Stimulated activated CD8-positive, alpha-beta memory T cell treated with anti-CD3 and anti-CD28 coated beads, Interleukin-12 subunit alpha, Interleukin-12 subunit beta, amount 100 ng/mL, for 1 hour (primary cell): ENCODE measurements around the gene ENDOG.

Experiments
- DNase-seq: peaks from one replicate; pipeline ENCODE4 v3.0.0-alpha.2; 2020; ENCODE audit warnings: low read depth

The ENDOG gene

DNA sequence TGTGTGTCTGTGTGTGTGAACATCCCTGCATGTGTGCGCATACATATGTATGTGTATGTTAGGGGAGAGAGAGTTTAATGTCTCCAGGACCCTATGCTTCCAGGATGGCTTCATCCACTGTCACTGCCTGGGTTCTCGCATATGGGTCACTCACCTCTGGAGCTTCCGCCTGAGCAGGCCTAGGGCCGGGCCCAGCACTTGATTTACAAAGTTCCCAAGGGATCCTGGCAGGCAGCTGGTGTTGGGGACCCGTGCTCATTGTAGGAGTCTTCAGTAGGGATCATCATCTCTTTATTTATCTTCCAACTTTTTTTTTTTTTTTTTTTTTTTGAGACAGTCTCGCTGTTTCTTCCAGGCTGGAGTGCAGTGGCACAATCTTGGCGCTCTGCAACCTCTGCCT is 18.2 kb upstream of the ENDOG start:
- DNase-seq, result no peak

DNA sequence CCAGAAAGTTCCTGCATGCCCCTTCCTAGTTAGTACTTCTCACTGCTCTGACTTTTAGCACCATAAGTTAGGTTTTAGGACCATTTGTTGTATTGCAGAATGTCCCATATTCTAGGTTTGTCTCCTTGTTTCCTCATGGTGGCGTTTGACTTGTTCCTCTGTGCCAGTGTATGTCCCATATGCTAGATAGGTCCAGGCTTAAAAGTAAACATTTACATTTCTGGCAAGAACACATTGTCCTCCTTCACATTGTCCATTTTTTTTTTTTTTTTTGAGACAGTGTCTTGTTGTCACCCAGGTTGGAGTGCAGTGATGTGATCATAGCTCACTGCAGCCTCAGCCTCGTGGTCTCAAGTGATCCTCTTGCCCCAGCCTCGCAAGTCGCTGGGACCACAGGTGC is 15.8 kb upstream of the ENDOG start:
- DNase-seq, result no peak

DNA sequence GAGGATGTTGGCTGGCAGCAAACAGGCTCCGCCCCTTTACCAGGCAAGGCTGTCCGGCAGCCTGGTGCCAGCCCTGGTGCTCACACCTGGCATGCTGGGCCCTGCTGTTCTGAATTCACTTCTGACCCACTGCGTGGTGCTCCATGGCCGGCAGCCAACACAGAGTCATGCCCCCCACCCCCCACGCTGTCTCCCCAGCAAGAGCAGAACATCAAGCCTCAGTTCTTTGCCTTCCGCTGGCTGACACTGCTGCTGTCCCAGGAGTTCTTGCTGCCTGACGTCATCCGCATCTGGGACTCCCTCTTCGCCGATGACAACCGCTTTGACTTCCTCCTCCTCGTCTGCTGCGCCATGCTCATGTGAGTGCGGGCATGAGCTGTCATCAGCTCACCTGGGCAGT is 12.6 kb upstream of the ENDOG start:
- DNase-seq, result no peak

DNA sequence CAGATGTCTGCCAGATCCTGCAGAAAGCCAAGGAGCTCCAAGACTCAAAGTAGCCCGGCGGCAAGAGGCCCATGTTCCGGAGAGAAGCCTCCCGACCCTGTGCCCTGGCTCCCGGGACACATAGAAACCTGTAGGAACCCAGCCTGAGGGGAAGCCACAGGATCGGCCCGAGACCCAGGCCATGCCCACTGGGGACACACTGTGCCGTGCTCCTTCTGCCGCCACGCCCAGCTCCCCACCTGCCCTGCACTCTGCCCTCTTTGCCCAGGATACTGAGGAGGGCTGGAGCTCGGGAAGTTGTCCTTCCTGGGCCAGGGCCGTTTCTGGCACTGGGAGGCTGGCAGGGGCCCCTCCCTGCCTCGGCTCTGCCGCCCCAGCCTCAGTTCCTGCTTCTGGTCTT is 10.5 kb upstream of the ENDOG start:
- DNase-seq, result no peak

DNA sequence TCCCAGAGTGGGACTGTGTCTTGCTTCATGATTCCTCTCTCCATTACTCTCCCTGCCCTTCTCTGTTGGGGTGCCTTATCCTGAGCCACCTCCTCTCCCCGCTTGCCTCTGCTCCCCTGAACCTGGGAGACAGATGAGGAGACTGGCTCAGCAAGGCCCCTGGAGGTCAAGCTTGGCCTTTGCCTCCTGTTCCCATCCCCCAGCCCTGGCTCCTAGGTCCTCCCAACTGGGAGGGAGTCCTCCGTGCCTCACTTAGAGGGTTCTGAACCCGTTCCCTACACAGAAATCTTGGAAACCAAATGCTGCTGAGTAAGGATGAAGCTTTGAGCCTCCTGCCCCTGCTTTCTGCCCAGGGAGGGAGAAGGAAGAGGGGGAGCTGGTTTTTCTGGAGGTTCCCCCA is 9.8 kb upstream of the ENDOG start:
- DNase-seq, result no peak

DNA sequence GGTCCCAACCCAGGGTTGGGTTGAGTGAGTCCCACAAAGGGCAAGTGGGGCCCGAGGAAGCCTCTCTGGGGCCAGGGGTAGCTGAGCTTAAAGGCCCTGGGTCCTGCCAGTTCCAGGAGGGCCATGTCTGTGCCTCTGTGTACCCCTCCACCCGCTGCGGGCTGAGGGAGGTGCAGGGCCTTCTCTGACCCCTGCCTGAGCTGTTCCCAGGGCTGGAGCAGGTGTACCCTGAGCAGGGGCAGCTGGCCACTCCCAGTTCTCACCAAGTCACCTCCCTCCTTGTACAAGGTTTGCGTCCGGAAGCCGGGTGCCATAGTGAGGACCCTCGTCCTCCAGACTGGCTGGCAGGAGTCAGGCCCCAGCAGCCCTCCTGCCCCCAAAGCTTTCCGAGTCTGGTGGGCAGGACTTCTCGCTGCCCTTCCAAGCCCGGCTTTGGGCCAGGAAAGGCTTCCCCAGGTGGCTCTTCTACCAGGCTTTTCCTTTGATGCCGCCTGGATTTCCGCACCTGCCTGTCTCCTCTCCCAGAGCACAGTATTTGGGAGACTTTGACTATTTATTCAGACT is 9.2 kb upstream of the ENDOG start:
- DNase-seq, result no peak

DNA sequence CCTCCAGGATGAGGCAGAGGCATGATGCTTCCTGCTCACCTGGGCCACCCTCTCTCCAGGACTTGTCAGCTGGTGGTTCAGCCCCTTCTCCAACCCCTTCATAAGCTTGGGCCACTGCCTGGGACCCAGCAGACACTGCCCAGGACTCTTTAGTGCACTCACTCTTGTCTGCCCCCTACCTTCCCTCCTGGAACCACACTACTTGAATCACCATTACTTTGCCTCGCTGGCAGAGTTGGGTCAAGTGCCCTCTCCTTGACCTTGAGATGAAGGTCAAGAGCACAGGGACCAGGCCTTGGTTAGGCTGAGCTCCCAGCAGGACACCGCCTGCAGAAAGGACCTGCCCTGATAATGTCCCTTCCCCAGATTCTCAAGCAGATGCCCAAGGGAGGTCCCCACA is 8.5 kb upstream of the ENDOG start:
- DNase-seq, result no peak

DNA sequence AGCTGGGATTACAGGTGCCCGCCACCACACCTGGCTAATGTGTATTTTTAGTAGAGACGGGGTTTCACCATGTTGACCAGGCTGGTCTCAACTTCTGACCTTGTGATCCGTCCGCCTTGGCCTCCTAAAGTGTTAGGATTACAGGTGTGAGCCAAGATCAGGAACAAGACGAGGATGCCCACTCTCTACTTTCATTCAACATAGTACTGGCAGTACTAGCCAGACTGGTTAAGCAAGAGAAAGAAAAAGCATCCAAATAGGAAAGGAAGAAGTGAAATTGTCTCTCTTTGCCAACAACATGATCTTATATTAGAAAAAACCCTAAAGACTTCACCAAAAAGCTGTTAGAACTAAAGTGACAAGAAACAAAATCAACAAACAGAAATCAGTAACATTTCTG is 7.4 kb upstream of the ENDOG start:
- DNase-seq, result no peak

DNA sequence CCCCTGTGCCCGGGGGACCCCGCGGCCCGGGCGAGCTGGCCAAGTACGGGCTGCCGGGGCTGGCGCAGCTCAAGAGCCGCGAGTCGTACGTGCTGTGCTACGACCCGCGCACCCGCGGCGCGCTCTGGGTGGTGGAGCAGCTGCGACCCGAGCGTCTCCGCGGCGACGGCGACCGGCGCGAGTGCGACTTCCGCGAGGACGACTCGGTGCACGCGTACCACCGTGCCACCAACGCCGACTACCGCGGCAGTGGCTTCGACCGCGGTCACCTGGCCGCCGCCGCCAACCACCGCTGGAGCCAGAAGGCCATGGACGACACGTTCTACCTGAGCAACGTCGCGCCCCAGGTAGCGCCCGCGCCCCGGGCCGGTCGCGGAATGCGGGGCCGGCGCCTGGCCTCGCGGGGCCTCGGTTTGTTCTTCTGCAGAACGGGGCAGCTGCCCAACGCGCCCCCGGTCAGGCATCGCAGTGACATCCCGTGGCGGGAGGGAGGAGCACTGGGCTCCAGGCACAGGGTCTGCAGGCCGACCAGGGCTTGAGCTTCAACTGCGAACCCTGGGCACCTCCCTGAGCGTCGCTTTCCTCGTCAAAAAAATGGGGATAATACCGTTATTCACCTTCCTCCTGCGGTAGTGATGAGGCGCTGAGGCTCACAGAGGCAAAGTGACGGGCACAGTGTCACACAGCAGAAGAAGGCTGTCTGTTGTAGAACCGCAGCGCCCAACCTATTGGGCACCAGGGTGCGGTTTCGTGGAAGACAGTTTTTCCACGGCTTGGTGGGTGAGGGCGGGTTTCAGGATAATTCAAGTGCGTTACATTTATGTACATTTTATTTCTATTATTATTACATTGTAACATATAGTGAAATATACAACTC is 777 bp downstream of the ENDOG start:
- DNase-seq, result no peak

DNA sequence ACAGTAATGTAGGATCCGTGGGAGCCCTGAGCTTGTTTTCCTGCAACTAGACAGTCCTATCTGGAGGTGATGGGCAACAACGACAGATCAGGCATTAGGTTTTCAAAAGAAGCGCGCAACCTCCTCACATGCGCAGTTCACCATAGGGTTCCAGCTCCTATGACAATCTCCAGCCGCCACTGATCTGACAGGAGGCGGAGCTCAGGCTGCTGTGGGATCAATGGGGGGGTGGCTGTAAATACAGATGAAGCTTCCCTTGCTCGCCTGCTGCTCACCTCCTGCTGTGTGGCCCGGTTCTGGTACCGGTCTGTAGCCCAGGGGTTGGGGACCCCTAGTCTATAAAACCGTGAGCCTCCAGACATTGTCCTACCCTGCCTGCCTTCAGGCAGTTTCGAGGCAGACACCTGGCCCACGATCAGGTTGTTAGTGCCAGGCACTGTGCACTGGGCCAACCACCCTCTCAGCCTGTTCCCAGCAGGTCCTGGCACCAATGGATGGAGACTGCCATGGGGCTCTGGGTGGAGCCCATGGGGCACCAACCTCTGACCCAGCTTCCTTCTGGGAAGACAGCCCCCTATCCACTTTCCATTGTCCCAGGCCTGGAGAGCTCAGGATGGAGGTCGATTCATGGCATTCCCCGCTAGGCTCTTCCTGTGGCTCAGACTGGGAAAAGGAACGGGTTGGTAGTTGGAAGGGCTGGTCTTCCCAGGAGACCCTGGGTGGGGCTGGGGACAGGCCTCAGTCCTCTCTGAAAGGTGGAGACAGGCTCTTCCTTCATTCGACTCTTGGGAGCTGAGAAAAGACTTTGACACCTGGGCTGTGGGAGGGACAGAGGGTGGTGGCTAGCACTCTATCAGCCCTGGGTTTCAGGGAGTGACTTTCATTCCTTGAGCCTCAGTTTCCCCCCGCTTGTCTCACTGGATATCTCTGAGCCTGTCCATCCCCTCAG is 1.7 kb downstream of the ENDOG start:
- no peak for DNase-seq

DNA sequence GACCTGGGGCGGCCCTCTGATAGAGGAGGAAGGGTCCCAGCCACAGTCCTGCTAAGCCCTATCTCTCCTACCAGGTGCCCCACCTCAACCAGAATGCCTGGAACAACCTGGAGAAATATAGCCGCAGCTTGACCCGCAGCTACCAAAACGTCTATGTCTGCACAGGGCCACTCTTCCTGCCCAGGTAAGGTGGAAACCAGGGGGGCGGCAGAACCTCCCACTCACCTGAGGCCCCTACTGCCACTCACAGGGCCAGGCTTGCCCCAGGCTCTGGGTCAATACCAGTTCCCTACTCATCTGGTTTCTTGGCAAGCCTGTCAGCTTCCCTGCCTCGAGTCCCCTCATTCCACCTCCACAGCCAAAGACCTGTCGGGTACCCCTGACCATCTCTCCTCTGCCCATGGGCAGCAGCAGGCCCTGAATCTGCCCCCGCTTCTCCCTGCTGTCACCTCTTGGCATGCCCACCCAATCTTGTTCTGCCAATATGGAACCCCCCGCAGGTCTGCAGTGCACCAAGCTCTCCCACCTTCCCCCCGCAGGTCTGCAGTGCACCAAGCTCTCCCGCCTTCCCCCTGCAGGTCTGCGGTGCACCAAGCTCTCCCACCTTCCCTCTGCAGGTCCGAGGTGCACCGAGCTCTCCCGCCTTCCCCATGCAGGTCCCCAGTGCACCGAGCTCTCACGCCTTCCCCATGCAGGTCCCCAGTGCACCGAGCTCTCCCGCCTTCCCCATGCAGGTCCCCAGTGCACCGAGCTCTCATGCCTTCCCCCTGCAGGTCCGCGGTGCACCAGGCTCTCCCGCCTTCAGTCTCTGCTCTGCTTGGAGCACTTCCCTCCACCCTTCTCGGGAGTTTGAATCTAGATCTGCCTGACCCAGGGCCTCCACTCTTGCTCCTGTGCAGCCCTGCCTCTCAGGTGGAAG is 2.6 kb downstream of the ENDOG start:
- DNase-seq, result no peak

DNA sequence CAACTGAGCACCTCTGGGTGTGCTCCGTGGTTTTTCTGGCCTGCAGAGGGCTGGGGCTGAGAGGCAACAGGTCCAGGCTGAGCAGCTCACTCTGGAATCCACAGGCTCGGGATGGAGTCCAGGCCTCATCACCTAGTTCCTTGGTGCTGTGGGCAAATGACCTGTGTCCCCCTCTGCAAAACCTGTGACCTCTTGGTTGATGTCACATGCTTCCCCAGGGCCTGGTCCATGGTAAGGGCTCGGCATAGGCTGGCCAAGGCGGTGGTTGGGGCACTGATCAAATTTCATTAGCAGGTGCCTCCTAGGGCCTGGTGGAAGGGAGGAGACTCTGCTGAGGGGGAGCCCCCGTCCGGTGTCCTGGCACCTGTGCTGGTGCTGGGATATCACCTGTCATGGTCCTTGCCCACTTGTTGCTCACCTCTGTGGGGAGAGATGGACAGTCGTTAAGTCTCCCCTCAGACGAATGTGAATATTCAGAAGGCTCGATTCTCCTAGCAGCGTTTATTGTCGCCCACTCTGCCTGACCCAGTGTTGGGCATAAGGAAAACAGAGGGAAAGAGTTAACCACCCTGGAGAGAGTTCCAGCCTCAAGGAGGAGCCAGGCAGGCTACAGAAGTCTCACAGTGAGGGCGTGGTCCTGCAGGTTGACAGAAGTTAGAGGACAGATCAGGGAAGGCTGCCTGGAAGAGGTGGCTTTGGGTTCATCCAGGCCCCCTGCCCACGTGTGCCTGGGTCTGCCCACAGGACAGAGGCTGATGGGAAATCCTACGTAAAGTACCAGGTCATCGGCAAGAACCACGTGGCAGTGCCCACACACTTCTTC is 3.5 kb downstream of the ENDOG start:
- no peak for DNase-seq

DNA sequence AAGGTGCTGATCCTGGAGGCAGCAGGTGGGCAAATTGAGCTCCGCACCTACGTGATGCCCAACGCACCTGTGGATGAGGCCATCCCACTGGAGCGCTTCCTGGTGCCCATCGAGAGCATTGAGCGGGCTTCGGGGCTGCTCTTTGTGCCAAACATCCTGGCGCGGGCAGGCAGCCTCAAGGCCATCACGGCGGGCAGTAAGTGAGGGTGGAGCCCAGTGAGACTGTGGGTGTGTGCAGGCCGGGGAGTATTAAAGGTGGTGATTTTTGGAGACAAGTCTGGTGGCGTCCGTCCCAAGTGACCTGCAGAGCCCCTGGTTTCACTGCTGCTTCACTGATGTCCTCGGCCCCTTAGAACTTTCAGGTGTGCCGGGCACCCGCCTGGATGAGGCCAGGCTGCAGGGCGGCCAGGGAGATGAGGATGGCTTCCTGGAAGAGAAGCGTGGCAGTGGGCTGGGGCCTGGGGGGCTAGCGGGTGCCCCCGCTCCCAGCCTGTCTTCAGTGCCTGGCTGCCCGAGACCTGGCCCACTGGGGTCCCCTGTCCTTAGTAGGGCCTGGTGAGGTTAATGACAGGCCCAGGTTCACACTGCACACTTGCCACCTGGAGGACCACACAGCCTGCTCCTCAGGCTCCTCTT is 4.2 kb downstream of the ENDOG start:
- DNase-seq, result no peak

DNA sequence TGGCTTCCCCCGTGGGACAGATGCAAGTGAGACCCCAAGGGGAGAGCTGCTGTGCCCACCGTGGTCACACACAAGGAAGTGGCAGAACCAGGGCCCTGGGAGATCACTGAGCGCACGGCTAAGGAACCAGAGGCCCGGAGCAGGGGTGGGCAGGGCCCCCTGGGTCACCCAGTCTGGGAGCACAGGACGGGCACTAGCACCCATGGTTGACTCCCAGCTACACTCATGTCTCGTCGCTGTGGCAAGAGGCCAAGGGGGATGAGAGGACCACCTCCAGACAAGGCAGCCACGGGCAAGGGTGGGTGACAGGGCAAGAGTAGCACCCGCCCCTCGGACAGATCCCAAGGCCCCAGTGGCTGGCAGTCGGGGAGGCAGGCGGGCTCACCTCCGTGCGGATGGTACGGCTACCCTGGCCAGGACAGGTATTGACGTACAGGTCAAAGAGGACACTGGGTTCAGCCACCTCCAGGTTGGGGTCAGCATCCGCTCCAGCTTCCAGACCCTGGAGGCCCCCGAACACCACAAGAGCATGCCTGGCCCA is 5.1 kb downstream of the ENDOG start:
- DNase-seq, result no peak

DNA sequence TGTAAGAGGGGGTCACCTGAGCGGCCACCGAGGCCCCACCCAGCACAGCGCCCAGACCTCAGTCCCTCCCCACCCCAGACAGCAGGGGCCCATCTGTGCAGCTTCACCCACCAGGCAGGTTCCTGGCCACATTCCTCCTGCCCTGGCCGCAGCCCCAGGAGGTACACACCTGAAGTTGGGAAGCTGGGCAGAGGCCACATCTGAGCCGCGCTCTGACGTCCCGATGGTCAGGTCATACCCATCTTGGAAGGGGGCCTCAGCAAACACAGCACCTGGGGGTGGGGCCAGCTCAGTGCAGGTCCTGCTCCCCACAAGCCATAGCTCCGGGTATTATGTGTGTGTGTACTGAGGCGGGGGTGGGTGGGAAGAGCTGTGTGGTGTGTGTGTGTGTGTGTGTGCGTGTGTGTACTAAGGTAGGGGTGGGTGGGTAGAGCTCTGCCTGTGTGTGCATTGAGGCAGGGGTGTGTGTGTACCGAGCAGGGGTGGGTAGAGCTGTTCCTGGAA is 5.7 kb downstream of the ENDOG start:
- DNase-seq, result no peak

DNA sequence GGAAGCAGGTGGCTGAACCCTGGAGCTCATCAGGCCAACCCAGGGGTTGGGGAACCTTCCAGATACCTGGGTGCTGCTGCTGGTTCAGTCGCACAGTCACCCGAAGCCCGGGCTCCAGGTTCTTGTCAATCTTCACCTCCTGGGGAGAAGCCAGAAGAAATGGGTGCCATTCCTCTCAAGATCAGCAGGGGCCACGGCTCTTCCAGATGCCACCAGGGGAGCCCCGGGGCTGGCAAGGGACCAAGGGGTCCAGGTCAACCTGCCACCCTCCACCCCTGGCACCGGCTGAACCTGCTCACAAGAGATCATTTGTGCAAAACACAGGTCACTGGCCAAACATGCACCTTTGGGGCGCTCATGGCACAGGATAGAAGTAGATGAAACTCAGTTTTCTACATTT is 6.6 kb downstream of the ENDOG start:
- no peak for DNase-seq

DNA sequence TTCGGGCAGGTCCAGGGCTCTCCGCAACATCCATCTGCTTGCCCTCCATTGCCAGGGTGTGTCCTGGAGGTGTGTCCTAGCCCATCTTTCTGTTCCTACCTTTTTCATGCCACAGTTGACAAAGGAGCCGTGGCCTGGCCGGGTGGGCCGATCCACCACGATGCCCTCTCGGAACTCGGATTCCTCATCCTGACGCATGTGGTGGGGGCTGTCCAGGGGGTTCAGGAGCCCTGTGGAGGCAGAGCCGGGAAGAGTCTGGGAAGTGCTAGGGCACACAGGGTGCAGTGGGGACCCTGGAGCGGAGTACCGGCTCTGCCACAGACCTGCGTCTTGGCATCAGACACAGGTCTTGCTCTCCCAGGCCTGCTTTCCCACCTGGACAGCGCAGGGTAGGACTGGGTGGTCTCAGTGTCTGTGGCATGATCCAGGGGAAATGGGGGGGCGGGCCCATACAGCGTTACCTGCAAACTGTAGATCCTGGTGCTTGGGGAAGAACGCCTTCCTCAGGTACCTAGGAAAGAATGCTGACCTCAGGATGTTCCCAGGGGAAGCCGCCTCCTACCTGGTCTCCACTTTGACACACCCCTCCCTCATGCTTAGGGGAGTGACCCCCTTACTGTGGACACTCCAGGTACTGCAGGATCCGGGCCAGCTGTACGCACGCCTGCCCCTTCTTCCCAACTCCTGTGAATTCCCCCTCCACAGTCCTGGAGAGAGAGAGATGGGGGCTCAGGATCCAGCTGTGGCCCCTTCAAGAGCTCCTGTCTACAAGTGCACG is 7.8 kb downstream of the ENDOG start:
- DNase-seq, result no peak

DNA sequence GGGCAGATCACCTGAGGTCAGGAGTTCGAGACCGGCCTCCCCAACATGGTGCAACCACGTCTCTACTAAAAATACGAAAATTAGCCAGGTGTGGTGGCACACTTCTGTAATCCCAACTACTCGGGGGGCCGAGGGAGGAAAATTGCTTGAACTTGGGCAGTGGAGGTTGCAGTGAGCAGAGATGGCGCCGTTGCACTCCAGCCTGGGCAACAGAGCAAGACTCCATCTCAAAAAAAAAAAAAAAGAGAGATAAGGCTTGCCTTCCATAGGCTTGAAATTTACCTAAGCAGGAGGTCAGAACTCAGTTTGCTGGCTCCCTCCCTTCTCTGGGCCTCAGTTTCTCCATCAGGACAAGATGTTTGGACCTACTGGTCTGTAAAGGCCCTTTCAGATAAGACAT is 10.0 kb downstream of the ENDOG start:
- DNase-seq, result no peak
